ENCODE measurements around the gene C1orf198. TPM values are rescaled to one million over a fixed set of nuclear protein-coding genes. Genes with fewer than 3 reads are reported as not detected.
"Not testable (repeated sequence)": the region's sequence is repeated elsewhere in the genome, so short reads cannot be mapped to it uniquely, and the experiment has no call there.

C1orf198 gene
- polyA plus RNA-seq, 2 of the 4 experiments (the other 2 are of a cell fraction), result 12.0 to 20.4 TPM

DNA sequence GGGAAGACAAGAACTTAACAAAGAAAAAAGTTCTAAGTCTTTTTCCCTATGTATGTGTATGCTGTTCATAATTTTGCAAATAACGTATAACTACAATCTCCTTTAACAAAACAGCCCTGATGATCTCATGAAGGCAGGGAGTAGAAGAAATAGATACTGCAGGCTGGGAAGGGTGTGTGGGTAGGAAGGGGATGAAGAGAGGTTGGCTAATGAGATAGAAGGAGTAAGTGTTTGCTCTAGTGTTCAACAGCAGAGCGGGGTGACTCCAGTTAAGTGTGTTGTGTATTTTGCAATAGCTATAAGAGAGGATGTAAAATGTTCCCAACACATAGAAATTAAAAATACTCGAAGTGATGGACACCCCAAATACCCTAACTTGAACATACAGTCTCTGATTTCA lies 20.1 kb downstream of the C1orf198 start:
- Histone ChIP-seq H3K4me1 (peaks cover 24% of the 10 kb centered on the region), H3K9me3 (peaks cover 4% of the 10 kb centered on the region; the same call in 1 of the 3 replicates), H3K4me2 (no peak overlapping the region), H3K4me3 (no peak overlapping the region), H3K27ac (no peak overlapping the region)
- FAIRE-seq (no peak), DNase-seq (ENCODE audit: low read depth in 1 of 2, low spot score in 1 of 2) (no peak), ATAC-seq (no peak)
- POLR2A ChIA-PET, result no interaction called here
- TF ChIP-seq, protein P1, sequence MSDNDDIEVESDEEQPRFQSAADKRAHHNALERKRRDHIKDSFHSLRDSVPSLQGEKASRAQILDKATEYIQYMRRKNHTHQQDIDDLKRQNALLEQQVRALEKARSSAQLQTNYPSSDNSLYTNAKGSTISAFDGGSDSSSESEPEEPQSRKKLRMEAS (IDR thresholded peaks at IDR 0.05), result no peak
- TF ChIP-seq ZSCAN20 (CRISPR knock-in tag; IDR thresholded peaks at IDR 0.05) (no peak), NR3C1 (IDR thresholded peaks at IDR 0.05) (no peak), ZFP36 (IDR thresholded peaks at IDR 0.05; ENCODE audit: borderline replicate concordance, partially characterized antibody) (no peak)
- TF ChIP-seq, protein P2, sequence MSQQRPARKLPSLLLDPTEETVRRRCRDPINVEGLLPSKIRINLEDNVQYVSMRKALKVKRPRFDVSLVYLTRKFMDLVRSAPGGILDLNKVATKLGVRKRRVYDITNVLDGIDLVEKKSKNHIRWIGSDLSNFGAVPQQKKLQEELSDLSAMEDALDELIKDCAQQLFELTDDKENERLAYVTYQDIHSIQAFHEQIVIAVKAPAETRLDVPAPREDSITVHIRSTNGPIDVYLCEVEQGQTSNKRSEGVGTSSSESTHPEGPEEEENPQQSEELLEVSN (IDR thresholded peaks at IDR 0.05; ENCODE audit: borderline replicate concordance, low read depth), result no peak
- TF ChIP-seq, protein P3, sequence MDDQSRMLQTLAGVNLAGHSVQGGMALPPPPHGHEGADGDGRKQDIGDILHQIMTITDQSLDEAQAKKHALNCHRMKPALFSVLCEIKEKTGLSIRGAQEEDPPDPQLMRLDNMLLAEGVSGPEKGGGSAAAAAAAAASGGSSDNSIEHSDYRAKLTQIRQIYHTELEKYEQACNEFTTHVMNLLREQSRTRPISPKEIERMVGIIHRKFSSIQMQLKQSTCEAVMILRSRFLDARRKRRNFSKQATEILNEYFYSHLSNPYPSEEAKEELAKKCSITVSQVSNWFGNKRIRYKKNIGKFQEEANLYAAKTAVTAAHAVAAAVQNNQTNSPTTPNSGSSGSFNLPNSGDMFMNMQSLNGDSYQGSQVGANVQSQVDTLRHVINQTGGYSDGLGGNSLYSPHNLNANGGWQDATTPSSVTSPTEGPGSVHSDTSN (IDR thresholded peaks at IDR 0.05), result no peak
- 85% methylated on average over 3 of the region's 3 CpGs for whole genome bisulfite sequencing (ENCODE audit: missing lambda C conversion rate)
- CTCF ChIA-PET, result interaction anchor here (1.6 kb wide), 1 partner anchor 40 kb away, joined by 4 read pairs; no protein-coding TSS in a partner anchor

DNA sequence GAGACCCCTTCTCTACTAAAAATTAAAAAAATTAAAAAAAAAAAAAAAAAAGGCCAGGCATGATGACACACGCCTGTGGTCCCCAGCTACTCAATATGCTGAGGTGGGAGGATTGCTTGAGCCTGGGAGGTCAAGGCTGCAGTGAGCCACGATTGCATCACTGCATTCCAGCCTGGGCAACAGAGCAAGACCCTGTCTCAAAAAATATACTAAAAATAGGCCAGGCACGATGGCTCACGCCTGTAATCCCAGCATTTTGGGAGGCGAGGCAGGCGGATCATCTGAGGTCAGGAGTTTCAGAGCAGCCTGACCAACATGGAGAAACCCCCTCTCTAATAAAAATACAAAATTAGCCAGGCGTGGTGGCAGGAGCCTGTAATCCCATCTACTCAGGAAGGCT lies 23.1 kb downstream of the C1orf198 start:
- H3K9me3 ChIP-seq; ATAC-seq; CTCF ChIA-PET; POLR2A ChIA-PET; FAIRE-seq; H3K4me3 ChIP-seq; DNase-seq (ENCODE audit: low read depth in 1 of 2, low spot score in 1 of 2); H3K27ac ChIP-seq; H3K4me2 ChIP-seq: not testable (repeated sequence)
- H3K4me1 ChIP-seq, result peaks cover 15% of the 10 kb centered on the region
- 85% methylated on average over 7 of the region's 7 CpGs for WGBS (ENCODE audit: missing lambda C conversion rate)

DNA sequence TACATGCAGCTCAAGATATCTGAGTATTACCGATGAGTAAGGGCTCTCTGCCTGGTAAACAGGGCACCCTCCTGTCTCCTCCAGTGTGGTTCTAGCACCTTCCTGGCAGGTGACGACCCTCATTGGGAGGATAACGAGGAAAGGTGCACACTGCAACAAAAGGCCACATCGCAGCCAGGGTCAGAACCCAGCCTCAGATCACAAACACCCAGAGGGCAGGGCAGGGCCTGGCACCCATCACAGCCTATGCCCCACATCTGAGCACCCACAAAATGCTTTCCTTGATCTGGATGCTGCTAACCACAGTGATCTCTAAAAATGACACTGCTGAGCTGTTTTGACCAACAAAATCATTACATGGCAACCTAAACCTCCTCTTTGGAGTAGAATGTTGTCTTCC lies 23.8 kb downstream of the C1orf198 start:
- peaks cover 9% of the 10 kb centered on the region for H3K4me1 ChIP-seq
- no peak for TF ChIP-seq PHF8 (IDR thresholded peaks at IDR 0.05; ENCODE audit: borderline replicate concordance, low read depth)
- TF ChIP-seq BHLHE40 (IDR thresholded peaks at IDR 0.05; ENCODE audit: low read depth, low read length), result no peak
- TF ChIP-seq HDAC2 (IDR thresholded peaks at IDR 0.05), result no peak
- no peak for TF ChIP-seq FOSL2 (IDR thresholded peaks at IDR 0.05)
- no peak for TF ChIP-seq FOSL2 (CRISPR knock-in tag; IDR thresholded peaks at IDR 0.05)
- TF ChIP-seq, protein P4, sequence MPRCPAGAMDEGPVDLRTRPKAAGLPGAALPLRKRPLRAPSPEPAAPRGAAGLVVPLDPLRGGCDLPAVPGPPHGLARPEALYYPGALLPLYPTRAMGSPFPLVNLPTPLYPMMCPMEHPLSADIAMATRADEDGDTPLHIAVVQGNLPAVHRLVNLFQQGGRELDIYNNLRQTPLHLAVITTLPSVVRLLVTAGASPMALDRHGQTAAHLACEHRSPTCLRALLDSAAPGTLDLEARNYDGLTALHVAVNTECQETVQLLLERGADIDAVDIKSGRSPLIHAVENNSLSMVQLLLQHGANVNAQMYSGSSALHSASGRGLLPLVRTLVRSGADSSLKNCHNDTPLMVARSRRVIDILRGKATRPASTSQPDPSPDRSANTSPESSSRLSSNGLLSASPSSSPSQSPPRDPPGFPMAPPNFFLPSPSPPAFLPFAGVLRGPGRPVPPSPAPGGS (IDR thresholded peaks at IDR 0.05), result no peak
- no peak for TF ChIP-seq MAZ (IDR thresholded peaks at IDR 0.05; ENCODE audit: borderline replicate concordance, low read depth, low read length)
- TF ChIP-seq, protein P5, sequence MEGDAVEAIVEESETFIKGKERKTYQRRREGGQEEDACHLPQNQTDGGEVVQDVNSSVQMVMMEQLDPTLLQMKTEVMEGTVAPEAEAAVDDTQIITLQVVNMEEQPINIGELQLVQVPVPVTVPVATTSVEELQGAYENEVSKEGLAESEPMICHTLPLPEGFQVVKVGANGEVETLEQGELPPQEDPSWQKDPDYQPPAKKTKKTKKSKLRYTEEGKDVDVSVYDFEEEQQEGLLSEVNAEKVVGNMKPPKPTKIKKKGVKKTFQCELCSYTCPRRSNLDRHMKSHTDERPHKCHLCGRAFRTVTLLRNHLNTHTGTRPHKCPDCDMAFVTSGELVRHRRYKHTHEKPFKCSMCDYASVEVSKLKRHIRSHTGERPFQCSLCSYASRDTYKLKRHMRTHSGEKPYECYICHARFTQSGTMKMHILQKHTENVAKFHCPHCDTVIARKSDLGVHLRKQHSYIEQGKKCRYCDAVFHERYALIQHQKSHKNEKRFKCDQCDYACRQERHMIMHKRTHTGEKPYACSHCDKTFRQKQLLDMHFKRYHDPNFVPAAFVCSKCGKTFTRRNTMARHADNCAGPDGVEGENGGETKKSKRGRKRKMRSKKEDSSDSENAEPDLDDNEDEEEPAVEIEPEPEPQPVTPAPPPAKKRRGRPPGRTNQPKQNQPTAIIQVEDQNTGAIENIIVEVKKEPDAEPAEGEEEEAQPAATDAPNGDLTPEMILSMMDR (IDR thresholded peaks at IDR 0.05), result no peak
- no peak for TF ChIP-seq HOXB5 (CRISPR knock-in tag; IDR thresholded peaks at IDR 0.05)
- TF ChIP-seq, protein P6, sequence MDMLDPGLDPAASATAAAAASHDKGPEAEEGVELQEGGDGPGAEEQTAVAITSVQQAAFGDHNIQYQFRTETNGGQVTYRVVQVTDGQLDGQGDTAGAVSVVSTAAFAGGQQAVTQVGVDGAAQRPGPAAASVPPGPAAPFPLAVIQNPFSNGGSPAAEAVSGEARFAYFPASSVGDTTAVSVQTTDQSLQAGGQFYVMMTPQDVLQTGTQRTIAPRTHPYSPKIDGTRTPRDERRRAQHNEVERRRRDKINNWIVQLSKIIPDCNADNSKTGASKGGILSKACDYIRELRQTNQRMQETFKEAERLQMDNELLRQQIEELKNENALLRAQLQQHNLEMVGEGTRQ (IDR thresholded peaks at IDR 0.05), result no peak
- no peak for TF ChIP-seq SREBF2 (IDR thresholded peaks at IDR 0.05)
- TF ChIP-seq GATA3 (IDR thresholded peaks at IDR 0.05; ENCODE audit: borderline replicate concordance), result no peak
- no peak for TF ChIP-seq EHMT2 (IDR thresholded peaks at IDR 0.05; ENCODE audit: low read depth)
- TF ChIP-seq RFX5 (IDR thresholded peaks at IDR 0.05), result no peak
- no peak overlapping the region for H3K4me2 ChIP-seq
- DNase-seq (ENCODE audit: low read depth in 1 of 2, low spot score in 1 of 2) (no peak), ATAC-seq (no peak), FAIRE-seq (no peak)
- no peak overlapping the region for H3K4me3 ChIP-seq
- CTCF ChIA-PET, result no interaction called here
- 98% methylated on average over 4 of the region's 4 CpGs for WGBS (ENCODE audit: missing lambda C conversion rate)
- H3K27ac ChIP-seq, result no peak overlapping the region
- POLR2A ChIA-PET, result no interaction called here
- H3K9me3 ChIP-seq, result no peaks in the 10 kb centered on the region
